GM12878 (cell line): ENCODE measurements around the gene ANKFY1.
"Not testable (repeated sequence)": the region's sequence is repeated elsewhere in the genome, so short reads cannot be mapped to it uniquely, and the experiment has no call there.

Experiments used
- EZH2 ChIP-seq: IDR thresholded peaks from 2 replicates; pipeline ENCODE4 v1.6.1; 2012; ENCODE audit warnings: low read depth, mild to moderate bottlenecking, control low read depth, inconsistent platforms, low read length, borderline replicate concordance; ENCODE audit not compliant: control insufficient read depth
- FOXK2 ChIP-seq: fragments of 450-650 bp; IDR thresholded peaks from 2 replicates; pipeline ENCODE4 v1.6.1; 2017; ENCODE audit warnings: mild to moderate bottlenecking, moderate library complexity
- NR2C1 ChIP-seq: fragments of 450-650 bp; IDR thresholded peaks from 2 replicates; pipeline ENCODE4 v1.6.1; 2017; ENCODE audit warnings: antibody characterized with exemption, mild to moderate bottlenecking, moderate library complexity
- POU2F2 ChIP-seq: IDR thresholded peaks from 3 replicates; pipeline ENCODE4 v1.6.1; 2011; ENCODE audit warnings: low read depth, mild to moderate bottlenecking, low read length, borderline replicate concordance
- RAD21 ChIP-seq: IDR thresholded peaks from 2 replicates; pipeline ENCODE4 v1.6.1; 2011; ENCODE audit warnings: mild to moderate bottlenecking, low read depth, low read length, moderate library complexity; ENCODE audit not compliant: insufficient read depth
- SMC3 ChIP-seq: IDR thresholded peaks from 2 replicates; pipeline ENCODE4 v1.6.1; 2011; ENCODE audit warnings: low read length, improper control_type of control experiment, borderline replicate concordance
- ZNF207 ChIP-seq: fragments of 450-650 bp; IDR thresholded peaks from 2 replicates; pipeline ENCODE4 v1.6.1; 2014; ENCODE audit warnings: antibody characterized with exemption, mild to moderate bottlenecking, borderline replicate concordance
- TF ChIP-seq, protein P1 (sequence below), 3 experiments: IDR thresholded peaks in 2 of 3; conservative IDR thresholded peaks in 1 of 3; 2 replicates each; pipeline ENCODE4 v1.5.1; 2011; ENCODE audit warnings: low read depth in 3 of 3, low read length in 3 of 3, mild to moderate bottlenecking in 3 of 3, control low read depth in 2 of 3, moderate library complexity in 2 of 3, inconsistent platforms in 1 of 3, mixed read lengths in 1 of 3; ENCODE audit not compliant: control insufficient read depth in 2 of 3, insufficient read depth in 1 of 3; ENCODE audit errors: extremely low read depth in 1 of 3
- TF ChIP-seq, protein P2 (sequence below): IDR thresholded peaks from 2 replicates; pipeline ENCODE4 v1.6.1; 2012; ENCODE audit warnings: low read depth, low read length, improper control_type of control experiment
- TF ChIP-seq, protein P3 (sequence below): fragments of 450-650 bp; formaldehyde crosslinking; IDR thresholded peaks from 2 replicates; pipeline ENCODE4 v1.4.0; 2020; ENCODE audit warnings: mild to moderate bottlenecking, moderate library complexity
- TF ChIP-seq, protein P4 (sequence below): fragments of 450-650 bp; IDR thresholded peaks from 2 replicates; pipeline ENCODE4 v1.6.1; 2017; ENCODE audit warnings: mild to moderate bottlenecking, moderate library complexity
- TF ChIP-seq, protein P5 (sequence below): fragments of 450-650 bp; conservative IDR thresholded peaks from 2 replicates; pipeline ENCODE4 v1.6.1; 2017; ENCODE audit warnings: mild to moderate bottlenecking, moderate library complexity

DNA sequence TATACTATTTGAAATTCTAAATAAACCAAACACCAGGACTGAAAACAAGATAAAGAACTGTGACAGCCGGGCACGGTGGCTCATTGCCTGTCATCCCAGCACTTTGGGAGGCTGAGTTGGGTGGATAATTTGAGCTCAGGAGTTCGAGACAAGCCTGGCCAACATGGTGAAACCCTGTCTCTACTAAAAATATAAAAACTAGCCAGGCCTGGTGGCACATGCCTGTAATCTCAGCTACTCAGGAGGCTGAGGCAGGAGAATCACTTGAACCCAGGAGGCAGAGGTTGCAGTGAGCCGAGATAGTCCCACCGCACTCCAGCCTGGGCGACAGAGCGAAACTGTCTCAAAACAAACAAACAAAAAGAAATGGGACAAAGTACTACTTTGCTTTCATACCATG is 73.0 kb downstream of the ANKFY1 start:
- TF ChIP-seq POU2F2, EZH2, ZNF207, FOXK2, NR2C1, SMC3, RAD21: not testable (repeated sequence)
- TF ChIP-seq, protein P1, sequence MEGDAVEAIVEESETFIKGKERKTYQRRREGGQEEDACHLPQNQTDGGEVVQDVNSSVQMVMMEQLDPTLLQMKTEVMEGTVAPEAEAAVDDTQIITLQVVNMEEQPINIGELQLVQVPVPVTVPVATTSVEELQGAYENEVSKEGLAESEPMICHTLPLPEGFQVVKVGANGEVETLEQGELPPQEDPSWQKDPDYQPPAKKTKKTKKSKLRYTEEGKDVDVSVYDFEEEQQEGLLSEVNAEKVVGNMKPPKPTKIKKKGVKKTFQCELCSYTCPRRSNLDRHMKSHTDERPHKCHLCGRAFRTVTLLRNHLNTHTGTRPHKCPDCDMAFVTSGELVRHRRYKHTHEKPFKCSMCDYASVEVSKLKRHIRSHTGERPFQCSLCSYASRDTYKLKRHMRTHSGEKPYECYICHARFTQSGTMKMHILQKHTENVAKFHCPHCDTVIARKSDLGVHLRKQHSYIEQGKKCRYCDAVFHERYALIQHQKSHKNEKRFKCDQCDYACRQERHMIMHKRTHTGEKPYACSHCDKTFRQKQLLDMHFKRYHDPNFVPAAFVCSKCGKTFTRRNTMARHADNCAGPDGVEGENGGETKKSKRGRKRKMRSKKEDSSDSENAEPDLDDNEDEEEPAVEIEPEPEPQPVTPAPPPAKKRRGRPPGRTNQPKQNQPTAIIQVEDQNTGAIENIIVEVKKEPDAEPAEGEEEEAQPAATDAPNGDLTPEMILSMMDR (IDR thresholded peaks at IDR 0.05 in 2 of 3, conservative IDR thresholded peaks at IDR 0.05 in 1 of 3; ENCODE audit: control insufficient read depth in 2 of 3, extremely low read depth in 1 of 3, insufficient read depth in 1 of 3, low read depth in 3 of 3, low read length in 3 of 3): not testable (repeated sequence)
- TF ChIP-seq, protein P2, sequence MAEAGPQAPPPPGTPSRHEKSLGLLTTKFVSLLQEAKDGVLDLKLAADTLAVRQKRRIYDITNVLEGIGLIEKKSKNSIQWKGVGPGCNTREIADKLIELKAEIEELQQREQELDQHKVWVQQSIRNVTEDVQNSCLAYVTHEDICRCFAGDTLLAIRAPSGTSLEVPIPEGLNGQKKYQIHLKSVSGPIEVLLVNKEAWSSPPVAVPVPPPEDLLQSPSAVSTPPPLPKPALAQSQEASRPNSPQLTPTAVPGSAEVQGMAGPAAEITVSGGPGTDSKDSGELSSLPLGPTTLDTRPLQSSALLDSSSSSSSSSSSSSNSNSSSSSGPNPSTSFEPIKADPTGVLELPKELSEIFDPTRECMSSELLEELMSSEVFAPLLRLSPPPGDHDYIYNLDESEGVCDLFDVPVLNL: not testable (repeated sequence)
- TF ChIP-seq, protein P3, sequence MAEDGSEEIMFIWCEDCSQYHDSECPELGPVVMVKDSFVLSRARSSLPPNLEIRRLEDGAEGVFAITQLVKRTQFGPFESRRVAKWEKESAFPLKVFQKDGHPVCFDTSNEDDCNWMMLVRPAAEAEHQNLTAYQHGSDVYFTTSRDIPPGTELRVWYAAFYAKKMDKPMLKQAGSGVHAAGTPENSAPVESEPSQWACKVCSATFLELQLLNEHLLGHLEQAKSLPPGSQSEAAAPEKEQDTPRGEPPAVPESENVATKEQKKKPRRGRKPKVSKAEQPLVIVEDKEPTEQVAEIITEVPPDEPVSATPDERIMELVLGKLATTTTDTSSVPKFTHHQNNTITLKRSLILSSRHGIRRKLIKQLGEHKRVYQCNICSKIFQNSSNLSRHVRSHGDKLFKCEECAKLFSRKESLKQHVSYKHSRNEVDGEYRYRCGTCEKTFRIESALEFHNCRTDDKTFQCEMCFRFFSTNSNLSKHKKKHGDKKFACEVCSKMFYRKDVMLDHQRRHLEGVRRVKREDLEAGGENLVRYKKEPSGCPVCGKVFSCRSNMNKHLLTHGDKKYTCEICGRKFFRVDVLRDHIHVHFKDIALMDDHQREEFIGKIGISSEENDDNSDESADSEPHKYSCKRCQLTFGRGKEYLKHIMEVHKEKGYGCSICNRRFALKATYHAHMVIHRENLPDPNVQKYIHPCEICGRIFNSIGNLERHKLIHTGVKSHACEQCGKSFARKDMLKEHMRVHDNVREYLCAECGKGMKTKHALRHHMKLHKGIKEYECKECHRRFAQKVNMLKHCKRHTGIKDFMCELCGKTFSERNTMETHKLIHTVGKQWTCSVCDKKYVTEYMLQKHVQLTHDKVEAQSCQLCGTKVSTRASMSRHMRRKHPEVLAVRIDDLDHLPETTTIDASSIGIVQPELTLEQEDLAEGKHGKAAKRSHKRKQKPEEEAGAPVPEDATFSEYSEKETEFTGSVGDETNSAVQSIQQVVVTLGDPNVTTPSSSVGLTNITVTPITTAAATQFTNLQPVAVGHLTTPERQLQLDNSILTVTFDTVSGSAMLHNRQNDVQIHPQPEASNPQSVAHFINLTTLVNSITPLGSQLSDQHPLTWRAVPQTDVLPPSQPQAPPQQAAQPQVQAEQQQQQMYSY (CRISPR knock-in tag): not testable (repeated sequence)
- TF ChIP-seq, protein P4, sequence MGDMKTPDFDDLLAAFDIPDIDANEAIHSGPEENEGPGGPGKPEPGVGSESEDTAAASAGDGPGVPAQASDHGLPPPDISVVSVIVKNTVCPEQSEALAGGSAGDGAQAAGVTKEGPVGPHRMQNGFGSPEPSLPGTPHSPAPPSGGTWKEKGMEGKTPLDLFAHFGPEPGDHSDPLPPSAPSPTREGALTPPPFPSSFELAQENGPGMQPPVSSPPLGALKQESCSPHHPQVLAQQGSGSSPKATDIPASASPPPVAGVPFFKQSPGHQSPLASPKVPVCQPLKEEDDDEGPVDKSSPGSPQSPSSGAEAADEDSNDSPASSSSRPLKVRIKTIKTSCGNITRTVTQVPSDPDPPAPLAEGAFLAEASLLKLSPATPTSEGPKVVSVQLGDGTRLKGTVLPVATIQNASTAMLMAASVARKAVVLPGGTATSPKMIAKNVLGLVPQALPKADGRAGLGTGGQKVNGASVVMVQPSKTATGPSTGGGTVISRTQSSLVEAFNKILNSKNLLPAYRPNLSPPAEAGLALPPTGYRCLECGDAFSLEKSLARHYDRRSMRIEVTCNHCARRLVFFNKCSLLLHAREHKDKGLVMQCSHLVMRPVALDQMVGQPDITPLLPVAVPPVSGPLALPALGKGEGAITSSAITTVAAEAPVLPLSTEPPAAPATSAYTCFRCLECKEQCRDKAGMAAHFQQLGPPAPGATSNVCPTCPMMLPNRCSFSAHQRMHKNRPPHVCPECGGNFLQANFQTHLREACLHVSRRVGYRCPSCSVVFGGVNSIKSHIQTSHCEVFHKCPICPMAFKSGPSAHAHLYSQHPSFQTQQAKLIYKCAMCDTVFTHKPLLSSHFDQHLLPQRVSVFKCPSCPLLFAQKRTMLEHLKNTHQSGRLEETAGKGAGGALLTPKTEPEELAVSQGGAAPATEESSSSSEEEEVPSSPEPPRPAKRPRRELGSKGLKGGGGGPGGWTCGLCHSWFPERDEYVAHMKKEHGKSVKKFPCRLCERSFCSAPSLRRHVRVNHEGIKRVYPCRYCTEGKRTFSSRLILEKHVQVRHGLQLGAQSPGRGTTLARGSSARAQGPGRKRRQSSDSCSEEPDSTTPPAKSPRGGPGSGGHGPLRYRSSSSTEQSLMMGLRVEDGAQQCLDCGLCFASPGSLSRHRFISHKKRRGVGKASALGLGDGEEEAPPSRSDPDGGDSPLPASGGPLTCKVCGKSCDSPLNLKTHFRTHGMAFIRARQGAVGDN: not testable (repeated sequence)
- TF ChIP-seq, protein P5, sequence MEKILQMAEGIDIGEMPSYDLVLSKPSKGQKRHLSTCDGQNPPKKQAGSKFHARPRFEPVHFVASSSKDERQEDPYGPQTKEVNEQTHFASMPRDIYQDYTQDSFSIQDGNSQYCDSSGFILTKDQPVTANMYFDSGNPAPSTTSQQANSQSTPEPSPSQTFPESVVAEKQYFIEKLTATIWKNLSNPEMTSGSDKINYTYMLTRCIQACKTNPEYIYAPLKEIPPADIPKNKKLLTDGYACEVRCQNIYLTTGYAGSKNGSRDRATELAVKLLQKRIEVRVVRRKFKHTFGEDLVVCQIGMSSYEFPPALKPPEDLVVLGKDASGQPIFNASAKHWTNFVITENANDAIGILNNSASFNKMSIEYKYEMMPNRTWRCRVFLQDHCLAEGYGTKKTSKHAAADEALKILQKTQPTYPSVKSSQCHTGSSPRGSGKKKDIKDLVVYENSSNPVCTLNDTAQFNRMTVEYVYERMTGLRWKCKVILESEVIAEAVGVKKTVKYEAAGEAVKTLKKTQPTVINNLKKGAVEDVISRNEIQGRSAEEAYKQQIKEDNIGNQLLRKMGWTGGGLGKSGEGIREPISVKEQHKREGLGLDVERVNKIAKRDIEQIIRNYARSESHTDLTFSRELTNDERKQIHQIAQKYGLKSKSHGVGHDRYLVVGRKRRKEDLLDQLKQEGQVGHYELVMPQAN: not testable (repeated sequence)
